Colonic mucosa (tissue), 4 donors: ENCODE results near the gene POLD3. TPM values are rescaled to one million over a fixed set of nuclear protein-coding genes. Genes with fewer than 3 reads are reported as not detected.

Experiments used
- DNase-seq: peaks from one replicate; pipeline ENCODE4 v3.0.0-alpha.2; 2020
- H3K27ac ChIP-seq: fragments of 200-600 bp; one replicate; pipeline ENCODE4 v1.8.0; 2021
- H3K27me3 ChIP-seq: fragments of 200-600 bp; one replicate; pipeline ENCODE4 v1.8.0; 2021
- H3K36me3 ChIP-seq: fragments of 200-600 bp; one replicate; pipeline ENCODE4 v1.8.0; 2021
- H3K4me1 ChIP-seq: fragments of 200-600 bp; one replicate; pipeline ENCODE4 v1.8.0; 2021; ENCODE audit warnings: mild to moderate bottlenecking
- H3K4me3 ChIP-seq: fragments of 200-600 bp; one replicate; pipeline ENCODE4 v1.8.0; 2021
- H3K9ac ChIP-seq, 2 donors: one replicate each; pipeline ENCODE4 v1.7.0; 2013; ENCODE audit warnings: control low read depth in 2 of 2, low read depth in 2 of 2, low read length in 2 of 2
- H3K9me3 ChIP-seq: fragments of 200-600 bp; one replicate; pipeline ENCODE4 v1.8.0; 2021
- intact Hi-C: fragments of 100-400 bp; cut with DNase I; formaldehyde crosslinking; loops from one replicate; pipeline ENCODE4 v1.14.1; 2022
- total RNA-seq, 2 donors: library from RNA; stranded (reverse); fragmentation: NEBNext Ultra II Directional in 1 of 2; extraction: Animal tissue kit (Norgen Biotek cat#: 25700) in 1 of 2; gene quantifications; one replicate each; pipeline ENCODE4 v1.2.1, GENCODE V29; 2021
- TF ChIP-seq, protein P1 (sequence below): fragments of 200-600 bp; IDR thresholded peaks from one replicate; pipeline ENCODE4 v1.8.0; 2022; ENCODE audit warnings: antibody characterized with exemption, mild to moderate bottlenecking
- donor health status: healthy.
- donor health status: DM: no; HTN: no; CAD: no.
- donor health status: DM: no; HTN: no; CAD: no.

Gene POLD3
- total RNA-seq, 2 donors from 2014 or later: 20.0 to 33.9 TPM

DNA sequence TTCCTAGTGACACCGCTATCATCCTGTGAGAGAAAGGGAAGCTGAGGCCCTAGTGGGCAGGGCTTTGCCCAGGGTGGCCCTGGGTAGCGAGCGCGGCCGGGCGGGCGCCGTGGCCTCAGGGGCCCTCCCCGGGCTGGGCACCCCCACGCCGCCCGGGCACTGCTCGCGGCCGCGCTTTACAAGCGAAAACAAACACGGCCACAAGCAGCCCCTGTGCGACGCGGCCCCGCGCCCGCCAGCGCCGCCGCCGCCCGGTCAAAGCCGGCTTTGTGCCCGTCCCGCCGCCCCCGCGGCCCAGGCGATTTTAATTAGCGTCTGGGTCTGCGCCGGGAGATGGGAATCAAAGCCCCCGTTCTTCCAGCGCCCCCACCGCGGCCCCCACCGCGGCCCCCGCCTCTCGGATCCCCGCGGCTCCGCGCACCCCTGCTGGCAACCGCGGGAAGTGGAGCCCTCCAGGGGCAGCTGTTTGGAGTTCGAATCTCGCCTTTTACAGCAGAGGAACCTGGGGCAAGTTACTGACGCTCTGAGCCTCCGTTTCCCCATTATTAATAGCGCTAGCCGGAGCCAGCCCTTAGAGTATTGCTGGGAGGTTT is 91.0 kb downstream of the POLD3 start:
- peak overlapping the region; percentile 34 for H3K4me3 ChIP-seq
- TF ChIP-seq, protein P1, sequence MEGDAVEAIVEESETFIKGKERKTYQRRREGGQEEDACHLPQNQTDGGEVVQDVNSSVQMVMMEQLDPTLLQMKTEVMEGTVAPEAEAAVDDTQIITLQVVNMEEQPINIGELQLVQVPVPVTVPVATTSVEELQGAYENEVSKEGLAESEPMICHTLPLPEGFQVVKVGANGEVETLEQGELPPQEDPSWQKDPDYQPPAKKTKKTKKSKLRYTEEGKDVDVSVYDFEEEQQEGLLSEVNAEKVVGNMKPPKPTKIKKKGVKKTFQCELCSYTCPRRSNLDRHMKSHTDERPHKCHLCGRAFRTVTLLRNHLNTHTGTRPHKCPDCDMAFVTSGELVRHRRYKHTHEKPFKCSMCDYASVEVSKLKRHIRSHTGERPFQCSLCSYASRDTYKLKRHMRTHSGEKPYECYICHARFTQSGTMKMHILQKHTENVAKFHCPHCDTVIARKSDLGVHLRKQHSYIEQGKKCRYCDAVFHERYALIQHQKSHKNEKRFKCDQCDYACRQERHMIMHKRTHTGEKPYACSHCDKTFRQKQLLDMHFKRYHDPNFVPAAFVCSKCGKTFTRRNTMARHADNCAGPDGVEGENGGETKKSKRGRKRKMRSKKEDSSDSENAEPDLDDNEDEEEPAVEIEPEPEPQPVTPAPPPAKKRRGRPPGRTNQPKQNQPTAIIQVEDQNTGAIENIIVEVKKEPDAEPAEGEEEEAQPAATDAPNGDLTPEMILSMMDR: peak; percentile 29
- H3K4me1 ChIP-seq: peaks cover 3% of the 10 kb centered on the region
- no peak overlapping the region for H3K27ac ChIP-seq
- intact Hi-C loops: no loop called here
- H3K36me3 ChIP-seq: no peaks in the 10 kb centered on the region
- no peak for DNase-seq
- no peaks in the 10 kb centered on the region for H3K9me3 ChIP-seq
- H3K27me3 ChIP-seq: peaks cover 10% of the 10 kb centered on the region
- peak overlapping the region in 1 of 2 donors; percentile 52 for H3K9ac ChIP-seq

DNA sequence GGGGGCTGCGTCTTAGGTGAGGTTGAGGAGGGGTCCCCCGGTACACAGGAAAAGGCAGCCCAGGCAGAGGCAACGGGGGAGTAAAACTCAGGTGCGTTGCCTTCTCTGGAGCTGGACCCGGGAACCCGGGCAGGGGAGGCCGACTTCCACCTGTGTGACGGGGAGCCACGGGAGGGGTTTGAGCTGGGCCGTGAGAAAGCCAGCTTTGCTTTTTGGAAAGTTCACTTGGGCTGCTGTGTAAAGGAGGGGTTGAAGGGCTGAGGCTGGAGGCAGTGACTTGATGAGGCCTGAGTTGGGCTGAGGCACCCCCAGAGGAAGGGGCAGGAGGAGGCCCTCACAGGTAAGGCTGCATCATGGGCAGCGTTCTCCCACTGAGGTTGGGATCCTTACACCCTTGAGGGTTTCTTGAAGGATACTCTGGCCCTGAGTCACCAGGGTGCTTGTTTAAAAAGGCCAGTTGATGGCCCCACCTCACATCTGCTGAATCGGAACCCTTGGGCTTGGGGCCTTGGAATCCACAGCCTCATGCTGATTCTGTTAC is 91.6 kb downstream of the POLD3 start:
- TF ChIP-seq, protein P1: no peak
- Histone ChIP-seq H3K36me3 (no peaks in the 10 kb centered on the region), H3K4me3 (no peak overlapping the region), H3K9ac (no peak overlapping the region), H3K27me3 (peaks cover 10% of the 10 kb centered on the region), H3K4me1 (peaks cover 3% of the 10 kb centered on the region), H3K9me3 (no peaks in the 10 kb centered on the region), H3K27ac (no peak overlapping the region)
- intact Hi-C loops: no loop called here
- no peak for DNase-seq

DNA sequence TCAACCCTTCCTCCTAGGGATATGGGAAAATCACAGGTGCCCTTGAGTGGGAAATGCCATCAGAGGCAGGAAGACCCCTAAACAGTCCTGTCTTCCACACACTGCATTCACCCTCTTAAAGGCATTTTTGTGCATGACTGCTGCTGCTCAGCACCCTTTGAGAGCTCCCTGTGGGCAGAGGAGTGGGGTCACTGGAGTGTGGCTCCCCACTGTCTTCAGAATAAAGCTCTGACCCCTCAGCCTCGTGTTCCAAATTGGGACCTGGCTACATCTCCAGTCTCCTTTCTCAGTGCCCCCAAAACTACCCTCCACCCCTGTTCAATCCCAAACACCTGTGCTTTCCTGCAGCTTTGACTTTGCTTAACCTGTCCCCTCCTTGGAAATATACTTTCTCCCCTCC is 92.3 kb downstream of the POLD3 start:
- no peaks in the 10 kb centered on the region for H3K9me3 ChIP-seq
- peaks cover 10% of the 10 kb centered on the region for H3K27me3 ChIP-seq
- H3K36me3 ChIP-seq: no peaks in the 10 kb centered on the region
- no peak overlapping the region for H3K9ac ChIP-seq
- no peak overlapping the region for H3K27ac ChIP-seq
- peaks cover 3% of the 10 kb centered on the region for H3K4me1 ChIP-seq
- TF ChIP-seq, protein P1: no peak
- no peak overlapping the region for H3K4me3 ChIP-seq
- DNase-seq: no peak
- intact Hi-C loops: no loop called here

DNA sequence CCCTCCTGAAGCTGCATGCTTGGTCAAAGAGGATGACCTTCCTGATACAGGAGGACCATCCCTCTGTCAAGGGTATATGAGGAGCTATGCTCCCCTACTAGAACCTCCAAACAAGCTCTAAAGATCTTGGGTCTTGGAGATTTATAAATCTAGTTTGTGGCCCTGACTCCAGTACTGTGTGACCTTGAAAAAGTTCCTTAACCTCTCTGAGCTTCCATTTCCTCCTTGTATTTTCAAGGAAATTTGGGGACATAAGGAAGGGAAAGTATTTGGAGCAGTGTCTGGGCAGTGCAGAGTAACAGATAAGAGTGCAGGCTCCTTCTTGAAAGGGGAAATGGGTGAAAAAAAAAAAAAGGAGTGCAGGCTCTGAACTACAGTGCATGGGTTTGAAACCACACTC is 93.0 kb downstream of the POLD3 start:
- no peak for DNase-seq
- no peaks in the 10 kb centered on the region for H3K9me3 ChIP-seq
- H3K4me3 ChIP-seq: no peak overlapping the region
- H3K9ac ChIP-seq: no peak overlapping the region
- TF ChIP-seq, protein P1: no peak
- no peaks in the 10 kb centered on the region for H3K36me3 ChIP-seq
- no peak overlapping the region for H3K27ac ChIP-seq
- intact Hi-C loops: no loop called here
- H3K4me1 ChIP-seq: peaks cover 3% of the 10 kb centered on the region
- peaks cover 10% of the 10 kb centered on the region for H3K27me3 ChIP-seq

DNA sequence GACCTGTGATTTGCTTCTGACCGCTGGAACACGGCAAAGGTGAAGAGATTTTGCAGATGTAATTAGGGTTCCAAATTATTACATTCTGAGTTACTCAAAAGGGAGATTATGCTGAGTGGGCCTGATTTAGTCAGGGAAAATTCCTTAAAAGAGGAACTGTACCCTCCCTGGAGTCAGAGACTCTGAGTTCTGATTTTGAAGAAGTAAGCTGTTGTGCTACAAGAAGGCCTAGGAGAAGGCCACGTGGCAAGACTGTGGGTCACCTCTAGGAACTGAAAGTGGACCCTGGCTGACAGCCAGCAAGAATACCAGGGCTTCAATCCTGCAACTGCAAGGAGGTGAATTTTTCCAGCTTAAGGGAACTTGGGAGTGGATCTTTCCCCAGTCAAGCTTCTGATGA is 93.5 kb downstream of the POLD3 start:
- TF ChIP-seq, protein P1: no peak
- H3K9me3 ChIP-seq: no peaks in the 10 kb centered on the region
- intact Hi-C loops: no loop called here
- H3K27me3 ChIP-seq: peaks cover 10% of the 10 kb centered on the region
- no peaks in the 10 kb centered on the region for H3K36me3 ChIP-seq
- no peak for DNase-seq
- no peak overlapping the region for H3K4me3 ChIP-seq
- no peak overlapping the region for H3K9ac ChIP-seq
- peaks cover 3% of the 10 kb centered on the region for H3K4me1 ChIP-seq
- H3K27ac ChIP-seq: no peak overlapping the region
